ENCODE results near the gene COPG1. TPM values are rescaled to one million over a fixed set of nuclear protein-coding genes. Genes with fewer than 3 reads are reported as not detected.

The COPG1 gene
- polyA plus RNA-seq, 5 donors, result 118 to 162 (median 145) TPM

GRCh38 chr3:129278439-129278965 is 29.1 kb downstream of the COPG1 start, which contains the start of gene HMCES:
Gene HMCES, plus strand, starts transcription at chr3:129278870. Its CDS starts 863 bp downstream, at chr3:129279733.
- peak; percentile 94 for DNase-seq

- peak; percentile 42 for DNase-seq
These were observed 29.8 kb downstream of the COPG1 start for GRCh38 chr3:129278966-129279906.

GRCh38 chr3:129280183-129280582 is 30.8 kb downstream of the COPG1 start:
- DNase-seq, result no peak

- no peak for DNase-seq
These were observed 32.3 kb downstream of the COPG1 start for GRCh38 chr3:129281726-129282125.

- no peak for DNase-seq
These were observed 33.4 kb downstream of the COPG1 start for GRCh38 chr3:129282727-129283327.

- no peak for DNase-seq
These were observed 36.7 kb downstream of the COPG1 start for GRCh38 chr3:129286081-129286480.

- no peak for DNase-seq
These were observed 39.0 kb downstream of the COPG1 start for GRCh38 chr3:129288446-129288845.

- DNase-seq, result no peak
These were observed 40.0 kb downstream of the COPG1 start for GRCh38 chr3:129289201-129289921.

GRCh38 chr3:129291236-129291886 is 42.0 kb downstream of the COPG1 start:
- DNase-seq, result no peak

GRCh38 chr3:129295286-129295685 is 45.9 kb downstream of the COPG1 start:
- DNase-seq, result no peak

- no peak for DNase-seq
These were observed 54.9 kb downstream of the COPG1 start for GRCh38 chr3:129304146-129304961.

- no peak for DNase-seq
These were observed 55.5 kb downstream of the COPG1 start for GRCh38 chr3:129304962-129305222.

GRCh38 chr3:129305592-129306091 is 56.2 kb downstream of the COPG1 start:
- DNase-seq, result peak; percentile 68 to 74

GRCh38 chr3:129308636-129309035 is 59.2 kb downstream of the COPG1 start:
- DNase-seq, result no peak

GRCh38 chr3:129310111-129311011 is 61.0 kb downstream of the COPG1 start:
- DNase-seq, result no peak

- no peak for DNase-seq
These were observed 61.9 kb downstream of the COPG1 start for GRCh38 chr3:129311054-129311902.

GRCh38 chr3:129312021-129312639 is 62.7 kb downstream of the COPG1 start:
- DNase-seq, result no peak
